Peyer's patch (tissue), 4 donors: ENCODE data around the gene KLHL12. TPM values are rescaled to one million over a fixed set of nuclear protein-coding genes. Genes with fewer than 3 reads are reported as not detected.
A peak's percentile ranks its signal among the peaks of the same experiment; 100 is the strongest.

Source experiments
- DNase-seq, 3 donors: peaks; one replicate each; pipeline ENCODE4 v3.0.0-alpha.2; 2017 to 2019
- H3K27ac ChIP-seq, 4 donors: fragments of 200-600 bp; sonication (generic); one replicate each; pipeline ENCODE4 v1.5.1; 2016 to 2019
- H3K27me3 ChIP-seq, 2 donors: fragments of 200-600 bp; sonication (generic); one replicate each; pipeline ENCODE4 v1.5.1; 2019
- H3K36me3 ChIP-seq, 3 donors: fragments of 200-600 bp; sonication (generic); one replicate each; pipeline ENCODE4 v1.5.1; 2016 to 2019
- H3K4me1 ChIP-seq, 4 donors: fragments of 200-600 bp; sonication (generic); one replicate each; pipeline ENCODE4 v1.5.1; 2016 to 2019
- H3K4me3 ChIP-seq, 4 donors: fragments of 200-600 bp; sonication (generic); 1 replicate in 3 of 4; 2 replicates in 1 of 4; pipeline ENCODE4 v1.5.1; 2016 to 2019; ENCODE audit warnings: mild to moderate bottlenecking in 1 of 4
- H3K9me3 ChIP-seq, 4 donors: fragments of 200-600 bp; sonication (generic); one replicate each; pipeline ENCODE4 v1.5.1; 2016 to 2019; ENCODE audit warnings: mild to moderate bottlenecking in 1 of 4
- POLR2A ChIP-seq, 2 donors: fragments of 450-650 bp; IDR thresholded peaks; one replicate each; pipeline ENCODE4 v1.5.1; 2017; ENCODE audit warnings: antibody characterized with exemption in 2 of 2, mild to moderate bottlenecking in 2 of 2, moderate library complexity in 2 of 2
- total RNA-seq, 4 donors: library from RNA; depleted of rRNA; stranded (reverse); fragments of >200 nt; gene quantifications; one replicate each; pipeline ENCODE4 v1.1.0, GENCODE V29; 2016
- TF ChIP-seq, protein P1 (sequence below), 6 experiments: fragments of 450-650 bp in 4 of 6; fragments of 200-600 bp in 2 of 6; sonication (generic) in 1 of 6; IDR thresholded peaks; one replicate each; pipeline ENCODE4 v1.5.1; 2017 to 2019; ENCODE audit warnings: antibody characterized with exemption in 6 of 6, mild to moderate bottlenecking in 3 of 6, moderate library complexity in 1 of 6

KLHL12 gene
- total RNA-seq, 4 donors from 2014 or later: 15.9 to 22.9 (median 18.4) TPM

GRCh38 chr1:202862679-202863560 lies 64.1 kb downstream of the KLHL12 start:
- peak in 1 of 3 donors; percentile 59 for DNase-seq

DNA sequence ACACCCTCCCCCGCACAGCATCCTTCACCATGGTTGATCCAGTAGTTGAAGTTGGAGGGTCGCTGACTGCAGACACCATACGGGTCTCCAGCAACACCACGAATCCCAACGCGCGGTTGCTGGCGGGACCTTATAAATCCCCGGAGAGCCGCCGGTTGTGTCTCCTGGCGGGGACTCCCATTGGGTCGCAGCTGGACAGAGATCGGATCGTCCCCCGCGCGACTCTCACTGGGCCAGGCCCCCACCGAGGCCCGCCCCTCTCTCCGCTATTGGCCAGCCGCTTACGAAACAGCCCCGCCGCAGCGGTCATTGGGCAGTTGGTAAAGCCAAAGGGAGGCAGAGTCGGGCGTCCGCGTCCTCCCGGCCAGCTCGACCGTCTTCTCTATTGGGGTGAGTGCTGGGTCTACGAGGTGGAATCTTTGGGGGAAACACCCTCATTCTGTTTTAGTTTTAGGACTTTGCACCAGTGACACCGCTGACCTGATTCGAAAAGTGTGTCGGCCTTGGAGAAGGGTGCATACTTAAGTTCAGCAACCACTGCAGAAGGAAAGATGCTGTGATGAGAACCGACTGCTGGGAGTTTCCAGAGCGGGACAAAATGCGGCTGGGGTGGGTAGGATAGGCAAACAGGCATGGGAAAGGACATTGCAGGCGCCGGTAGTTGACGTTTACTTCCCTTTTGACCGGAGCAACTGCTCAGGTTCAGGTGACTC lies 65.5 kb downstream of the KLHL12 start:
- peak; percentile 61 to 76 for TF ChIP-seq POLR2A (IDR thresholded peaks at IDR 0.05)
- TF ChIP-seq, protein P1, sequence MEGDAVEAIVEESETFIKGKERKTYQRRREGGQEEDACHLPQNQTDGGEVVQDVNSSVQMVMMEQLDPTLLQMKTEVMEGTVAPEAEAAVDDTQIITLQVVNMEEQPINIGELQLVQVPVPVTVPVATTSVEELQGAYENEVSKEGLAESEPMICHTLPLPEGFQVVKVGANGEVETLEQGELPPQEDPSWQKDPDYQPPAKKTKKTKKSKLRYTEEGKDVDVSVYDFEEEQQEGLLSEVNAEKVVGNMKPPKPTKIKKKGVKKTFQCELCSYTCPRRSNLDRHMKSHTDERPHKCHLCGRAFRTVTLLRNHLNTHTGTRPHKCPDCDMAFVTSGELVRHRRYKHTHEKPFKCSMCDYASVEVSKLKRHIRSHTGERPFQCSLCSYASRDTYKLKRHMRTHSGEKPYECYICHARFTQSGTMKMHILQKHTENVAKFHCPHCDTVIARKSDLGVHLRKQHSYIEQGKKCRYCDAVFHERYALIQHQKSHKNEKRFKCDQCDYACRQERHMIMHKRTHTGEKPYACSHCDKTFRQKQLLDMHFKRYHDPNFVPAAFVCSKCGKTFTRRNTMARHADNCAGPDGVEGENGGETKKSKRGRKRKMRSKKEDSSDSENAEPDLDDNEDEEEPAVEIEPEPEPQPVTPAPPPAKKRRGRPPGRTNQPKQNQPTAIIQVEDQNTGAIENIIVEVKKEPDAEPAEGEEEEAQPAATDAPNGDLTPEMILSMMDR (IDR thresholded peaks at IDR 0.05): no peak
- H3K36me3 ChIP-seq: no peaks in the 10 kb centered on the region
- no peaks in the 10 kb centered on the region for H3K27me3 ChIP-seq
- H3K9me3 ChIP-seq: no peaks in the 10 kb centered on the region
- DNase-seq: peak; percentile 86 to 97 (median 95)
- peak overlapping the region; percentile 62 to 91 (median 78) for H3K27ac ChIP-seq
- H3K4me1 ChIP-seq: peaks cover 0 to 44% (median 3%) of the 10 kb centered on the region in 4 donors
- peak overlapping the region; percentile 61 to 80 (median 72) for H3K4me3 ChIP-seq

More at GRCh38 chr1:202862679-202863560, 64.1 kb downstream of the KLHL12 start:
- TF ChIP-seq POLR2A (IDR thresholded peaks at IDR 0.05): no peak
- TF ChIP-seq, protein P1 (IDR thresholded peaks at IDR 0.05): peak in 3 of 6 experiments; percentile 62 to 81 (median 69)
- peak overlapping the region in 2 of 4 donors; percentile 36 to 91 for H3K27ac ChIP-seq
- no peaks in the 10 kb centered on the region for H3K27me3 ChIP-seq
- no peaks in the 10 kb centered on the region for H3K9me3 ChIP-seq
- peaks cover 0 to 41% (median 3%) of the 10 kb centered on the region in 4 donors for H3K4me1 ChIP-seq
- no peaks in the 10 kb centered on the region for H3K36me3 ChIP-seq
- H3K4me3 ChIP-seq: peak overlapping the region in 2 of 4 donors; percentile 5 to 77

DNA sequence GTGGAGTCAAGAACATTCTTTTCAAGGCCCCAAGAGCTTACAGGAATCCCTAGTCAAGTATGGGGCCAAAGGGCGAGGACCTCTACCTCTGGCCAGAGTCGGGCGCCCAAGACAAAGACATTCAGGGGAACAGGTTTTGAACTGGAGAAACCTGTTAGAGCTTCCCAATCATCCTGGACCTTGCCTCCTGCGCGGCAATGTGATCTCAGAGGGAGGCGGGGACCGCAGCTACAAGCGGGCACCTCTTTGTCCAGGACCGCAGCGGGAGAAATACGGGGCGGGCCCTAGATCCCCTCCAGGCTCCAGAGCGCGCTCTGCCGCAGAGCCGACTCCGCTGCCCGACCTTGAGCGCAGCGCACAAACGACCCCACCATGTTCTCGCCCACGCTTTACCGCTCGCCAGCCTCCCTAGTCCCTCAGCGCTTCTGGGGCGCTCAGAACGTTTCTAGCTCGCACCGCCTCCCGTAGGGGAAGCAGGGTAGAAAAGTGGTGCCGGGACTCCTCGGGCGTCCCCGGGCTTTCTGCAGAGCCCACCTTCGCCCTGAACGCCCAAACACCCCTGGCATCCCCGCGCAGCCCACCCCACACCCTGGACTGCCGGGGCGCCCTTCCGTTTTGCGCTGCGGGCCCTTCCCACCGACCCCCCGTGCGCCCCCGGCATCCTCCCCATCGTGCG lies 66.2 kb downstream of the KLHL12 start:
- no peaks in the 10 kb centered on the region for H3K27me3 ChIP-seq
- DNase-seq: peak; percentile 28 to 90 (median 88)
- H3K36me3 ChIP-seq: no peaks in the 10 kb centered on the region
- TF ChIP-seq POLR2A (IDR thresholded peaks at IDR 0.05): peak; percentile 73 to 78
- TF ChIP-seq, protein P1 (IDR thresholded peaks at IDR 0.05): no peak
- peaks cover 0 to 44% (median 3%) of the 10 kb centered on the region in 4 donors for H3K4me1 ChIP-seq
- H3K9me3 ChIP-seq: no peaks in the 10 kb centered on the region
- peak overlapping the region; percentile 62 to 91 (median 78) for H3K27ac ChIP-seq
- peak overlapping the region; percentile 61 to 80 (median 72) for H3K4me3 ChIP-seq

GRCh38 chr1:202858789-202859414 lies 68.1 kb downstream of the KLHL12 start:
- no peak for DNase-seq
- H3K27me3 ChIP-seq: no peaks in the 10 kb centered on the region
- TF ChIP-seq POLR2A (IDR thresholded peaks at IDR 0.05): no peak
- H3K9me3 ChIP-seq: no peaks in the 10 kb centered on the region
- H3K4me1 ChIP-seq: peaks cover 0 to 44% (median 3%) of the 10 kb centered on the region in 4 donors
- H3K27ac ChIP-seq: peak overlapping the region in 3 of 4 donors; percentile 14 to 72 (median 56)
- H3K4me3 ChIP-seq: no peak overlapping the region
- no peaks in the 10 kb centered on the region for H3K36me3 ChIP-seq

DNA sequence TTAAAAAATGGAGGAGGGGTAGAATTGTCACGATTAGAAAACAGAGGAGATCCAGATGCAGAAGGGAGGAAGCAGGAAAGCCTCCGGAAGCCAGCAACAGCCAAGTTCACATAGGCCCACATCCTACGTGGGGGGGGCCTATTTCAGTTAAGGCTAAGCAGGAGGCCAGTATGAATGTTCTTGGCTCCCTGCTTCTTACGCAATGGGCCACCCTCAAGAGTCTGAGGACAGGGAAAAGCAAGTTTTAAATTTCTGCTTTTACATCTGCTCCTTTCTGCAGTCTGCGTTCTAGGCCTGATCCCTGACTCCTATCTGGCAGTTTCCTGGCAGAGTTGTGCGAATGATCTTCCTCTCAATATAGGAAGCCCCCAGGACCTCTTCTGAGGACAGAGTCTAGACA lies 68.7 kb downstream of the KLHL12 start:
- no peak for TF ChIP-seq POLR2A (IDR thresholded peaks at IDR 0.05)
- TF ChIP-seq, protein P1 (IDR thresholded peaks at IDR 0.05): no peak
- no peaks in the 10 kb centered on the region for H3K9me3 ChIP-seq
- DNase-seq: peak in 1 of 3 donors; percentile 69
- no peaks in the 10 kb centered on the region for H3K36me3 ChIP-seq
- peak overlapping the region in 3 of 4 donors; percentile 14 to 72 (median 56) for H3K27ac ChIP-seq
- no peaks in the 10 kb centered on the region for H3K27me3 ChIP-seq
- H3K4me3 ChIP-seq: no peak overlapping the region
- H3K4me1 ChIP-seq: peaks cover 0 to 39% (median 3%) of the 10 kb centered on the region in 4 donors
